HepG2 (cell line): ENCODE data around the gene FUBP3. TPM values are rescaled to one million over a fixed set of nuclear protein-coding genes. Genes with fewer than 3 reads are reported as not detected.

ENCODE experiments used
- ATAC-seq: fragments of 200-7000 bp; cut with Tn5 transposase; 3 replicates; pipeline ENCODE4 v1.9.1; 2020; ENCODE audit warnings: mild to moderate bottlenecking, moderate library complexity
- BruUV-seq: library from RNA; stranded (reverse); fragments of 400-500 nt; replicated peaks from 2 replicates; lab custom pipeline; 2021; lab: Mats Ljungman, UMichigan
- CTCF ChIA-PET: fragments of 300-600 bp; formaldehyde crosslinking; extraction: SDS; loops from one replicate; lab custom pipeline; 2021; ENCODE audit warnings: low total read pairs, inconsistent platforms, low intra/inter-chr PET ratio; lab: Yijun Ruan, JAX
- POLR2A ChIA-PET: fragments of 350-600 bp; sonication (Branson Sonifier 250); formaldehyde crosslinking; loops from one replicate; lab custom pipeline; 2020; ENCODE audit warnings: antibody characterized with exemption, inconsistent platforms; lab: Yijun Ruan, JAX
- DNase-seq: peaks from one replicate; pipeline ENCODE4 v3.0.0-alpha.2; 2015; ENCODE audit warnings: low spot score
- FAIRE-seq: peaks from 3 replicates; lab custom pipeline; 2011; peaks lifted over from hg19 to GRCh38; lab: Jason Lieb, UNC
- H2AFZ ChIP-seq: one replicate; pipeline ENCODE4 v1.6.1; 2011; ENCODE audit warnings: low read length, inconsistent platforms
- H3K27ac ChIP-seq: fragments of 300-600 bp; 3 replicates; pipeline ENCODE4 v1.8.0; 2011; ENCODE audit warnings: mixed run types, mild to moderate bottlenecking, mixed read lengths, low read length, inconsistent platforms; ENCODE audit not compliant: insufficient read depth; ENCODE audit errors: extremely low read length
- H3K27me3 ChIP-seq, 2 experiments: fragments of 200-600 bp in 1 of 2; 2 replicates in 1 of 2; 3 replicates in 1 of 2; pipeline versions ENCODE4 v1.6.0 to v1.8.0; 2011; ENCODE audit warnings: low read length in 2 of 2, mild to moderate bottlenecking in 2 of 2, moderate library complexity in 2 of 2, inconsistent platforms in 1 of 2; ENCODE audit not compliant: insufficient read depth in 2 of 2, control insufficient read depth in 1 of 2
- H3K36me3 ChIP-seq, 2 experiments: fragments of 200-600 bp in 1 of 2; replicated peaks in 1 of 2; 2 replicates in 1 of 2; 3 replicates in 1 of 2; pipeline versions ENCODE4 v1.5.1 to v1.8.0; 2011; ENCODE audit warnings: low read length in 2 of 2, inconsistent platforms in 1 of 2; ENCODE audit not compliant: insufficient read depth in 2 of 2, control insufficient read depth in 1 of 2
- H3K4me1 ChIP-seq: 2 replicates; pipeline ENCODE4 v1.5.1; 2012; ENCODE audit warnings: low read length, inconsistent platforms; ENCODE audit not compliant: insufficient read depth
- H3K4me2 ChIP-seq: 2 replicates; pipeline ENCODE4 v1.6.0; 2011; ENCODE audit warnings: low read depth, low read length, inconsistent platforms
- H3K4me3 ChIP-seq, 3 experiments: fragments of 200-600 bp in 1 of 3; sonication (generic), shearing (Covaris generic) in 1 of 3; replicated peaks in 1 of 3; 2 replicates each; pipeline ENCODE4 v1.5.1; 2011 to 2016; ENCODE audit warnings: low read length in 3 of 3, inconsistent platforms in 2 of 3, low read depth in 2 of 3, mild to moderate bottlenecking in 2 of 3, control low read depth in 1 of 3, mixed read lengths in 1 of 3; ENCODE audit not compliant: insufficient read depth in 1 of 3
- H3K79me2 ChIP-seq: one replicate; pipeline ENCODE4 v1.6.1; 2011; ENCODE audit warnings: low read length, inconsistent platforms; ENCODE audit not compliant: insufficient read depth
- H3K9ac ChIP-seq: 2 replicates; pipeline ENCODE4 v1.6.0; 2011; ENCODE audit warnings: mild to moderate bottlenecking, low read depth, low read length, inconsistent platforms; ENCODE audit not compliant: insufficient read depth
- H3K9me3 ChIP-seq: 2 replicates; pipeline ENCODE4 v1.5.1; 2012; ENCODE audit warnings: mild to moderate bottlenecking, low read length
- H4K20me1 ChIP-seq: 2 replicates; pipeline ENCODE4 v1.6.0; 2011; ENCODE audit warnings: inconsistent platforms, mild to moderate bottlenecking, low read length, moderate library complexity; ENCODE audit not compliant: insufficient read depth
- ARID2 ChIP-seq: sonication (generic); formaldehyde crosslinking; IDR thresholded peaks from 2 replicates; pipeline ENCODE4 v1.8.1; 2022; ENCODE audit warnings: mild to moderate bottlenecking, missing genetic modification reagents, borderline replicate concordance
- ATF7 ChIP-seq, 2 experiments: fragments of 450-650 bp in 1 of 2; sonication (generic) in 1 of 2; formaldehyde crosslinking in 1 of 2; IDR thresholded peaks; 2 replicates each; pipeline versions ENCODE4 v1.4.0 to v1.6.1; 2016 to 2020; ENCODE audit warnings: antibody characterized with exemption in 1 of 2, mild to moderate bottlenecking in 1 of 2, missing genetic modification reagents in 1 of 2
- FOXK2 ChIP-seq: fragments of 450-650 bp; IDR thresholded peaks from 2 replicates; pipeline ENCODE4 v1.6.1; 2016
- HOXA3 ChIP-seq: sonication (generic); formaldehyde crosslinking; IDR thresholded peaks from 2 replicates; pipeline ENCODE4 v1.5.0; 2020; ENCODE audit warnings: missing genetic modification reagents
- SP140L ChIP-seq: sonication (generic); formaldehyde crosslinking; IDR thresholded peaks from 2 replicates; pipeline ENCODE4 v1.4.0; 2020; ENCODE audit warnings: missing genetic modification reagents, borderline replicate concordance
- ZNF326 ChIP-seq: sonication (generic); formaldehyde crosslinking; IDR thresholded peaks from 2 replicates; pipeline ENCODE4 v1.4.0; 2020; ENCODE audit warnings: missing genetic modification reagents, borderline replicate concordance
- ZNF446 ChIP-seq: sonication (generic); formaldehyde crosslinking; IDR thresholded peaks from 2 replicates; pipeline ENCODE4 v1.5.0; 2020; ENCODE audit warnings: mild to moderate bottlenecking, missing genetic modification reagents
- ZNF460 ChIP-seq: sonication (generic); formaldehyde crosslinking; IDR thresholded peaks from 2 replicates; pipeline ENCODE4 v1.5.1; 2020; ENCODE audit warnings: missing genetic modification reagents, mild to moderate bottlenecking, borderline replicate concordance
- ZNF510 ChIP-seq: sonication (generic); formaldehyde crosslinking; IDR thresholded peaks from 2 replicates; pipeline ENCODE4 v1.4.0; 2020; ENCODE audit warnings: low read depth, mild to moderate bottlenecking, missing genetic modification reagents
- WGBS: methylation state at CpG from one replicate; pipeline ENCODE4 v1.1.6; 2017; ENCODE audit warnings: low lambda C conversion rate; 5-methylcytosine and 5-hydroxymethylcytosine counted together
- in situ Hi-C: cut with HindIII; loops from 2 replicates; pipeline ENCODE4 v1.10.0; 2017; ENCODE audit warnings: low pct_unique_long_range_greater_than_20kb; ENCODE audit not compliant: extremely low pct_ligation_motif_present
- intact Hi-C: fragments of 100-400 bp; cut with micrococcal nuclease; formaldehyde crosslinking; loops from one replicate; pipeline ENCODE4 v1.10.0; 2022; ENCODE audit not compliant: unreplicated experiment
- polyA plus RNA-seq, 8 experiments: library from polyadenylated mRNA; depleted of rRNA in 3 of 8; stranded (reverse) in 7 of 8; unstranded in 1 of 8; fragments of >200 nt; fragmentation: Illumina TruSeq in 4 of 8; extraction: Trizol in 4 of 8; gene quantifications; 2 replicates each; pipeline versions ENCODE4 v1.2.1 to v1.2.3, GENCODE V29; 2011 to 2016; ENCODE audit warnings: low read depth in 4 of 8, missing spikeins in 1 of 8, mixed read lengths in 1 of 8; ENCODE audit not compliant: insufficient read depth in 1 of 8
- total RNA-seq, 5 experiments: library from RNA; depleted of rRNA; stranded (reverse); fragments of >200 nt; fragmentation: Illumina TruSeq; extraction: Trizol; gene quantifications; 2 replicates each; pipeline ENCODE4 v1.2.3, GENCODE V29; 2016; ENCODE audit warnings: low read depth in 1 of 5
- TF ChIP-seq, protein P1 (sequence below): sonication (generic); formaldehyde crosslinking; IDR thresholded peaks from 2 replicates; pipeline ENCODE4 v1.4.0; 2020; ENCODE audit warnings: missing genetic modification reagents
- TF ChIP-seq, protein P2 (sequence below): sonication (generic); formaldehyde crosslinking; IDR thresholded peaks from 2 replicates; pipeline ENCODE4 v1.5.0; 2020; ENCODE audit warnings: mild to moderate bottlenecking, missing genetic modification reagents
- TF ChIP-seq, protein P3 (sequence below): IDR thresholded peaks from 2 replicates; pipeline ENCODE4 v1.6.1; 2016; ENCODE audit warnings: low read depth

Gene FUBP3
- total and polyA plus RNA-seq, 2 of the 13 experiments (the other 11 are each of a cell fraction or from before 2014, with no cell fraction given) = 28.7 to 40.0 TPM

DNA sequence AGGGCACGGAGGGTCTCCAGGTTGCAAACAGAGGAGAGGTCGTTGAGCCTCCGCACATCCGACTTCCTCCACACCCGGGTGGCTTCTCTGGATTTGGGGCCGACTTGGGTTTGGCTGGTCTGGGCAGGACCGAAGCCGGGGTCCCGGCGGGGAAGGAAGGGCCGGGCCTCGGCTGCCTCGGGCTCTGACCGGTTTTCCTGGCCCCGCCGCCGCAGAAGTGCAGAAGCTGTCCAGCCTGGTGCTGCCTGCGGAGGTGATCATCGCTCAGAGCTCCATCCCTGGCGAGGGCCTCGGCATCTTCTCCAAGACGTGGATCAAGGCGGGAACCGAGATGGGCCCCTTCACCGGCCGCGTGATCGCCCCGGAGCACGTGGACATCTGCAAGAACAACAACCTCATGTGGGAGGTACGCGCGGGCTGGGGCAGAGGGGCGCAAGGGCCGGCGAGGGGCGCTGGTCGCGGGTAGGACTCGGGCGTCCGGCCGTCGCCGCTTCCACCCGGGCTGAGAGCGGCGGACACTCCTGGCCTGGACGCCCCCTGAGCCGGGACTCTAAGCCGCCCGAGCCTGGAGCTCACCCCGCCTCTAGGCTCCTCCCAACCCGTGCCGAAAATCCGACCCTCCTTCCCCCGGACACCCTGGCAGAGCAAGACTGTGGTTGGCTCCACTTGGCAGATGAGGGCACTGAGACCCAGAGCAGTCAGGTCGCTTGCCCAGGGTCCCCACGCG lies 87.2 kb downstream of the FUBP3 start:
- Histone ChIP-seq H3K4me1 (peaks cover 15% of the 10 kb centered on the region), H3K4me3 (no peak overlapping the region), H3K9ac (no peak overlapping the region), H3K4me2 (no peak overlapping the region), H3K36me3 (no peaks in the 10 kb centered on the region), H3K27ac (no peak overlapping the region), H3K27me3 (peaks cover 28 to 83% of the 10 kb centered on the region in 2 experiments), H3K79me2 (no peaks in the 10 kb centered on the region), H2AFZ (no peak overlapping the region), H3K9me3 (no peaks in the 10 kb centered on the region), H4K20me1 (peaks cover 4% of the 10 kb centered on the region; the same call in 1 of the 2 replicates)
- BruUV-seq = no TSS peak
- DNase-seq = no peak
- POLR2A ChIA-PET = no interaction called here
- intact Hi-C loops = no loop called here
- ATAC-seq = no peak
- no peak for FAIRE-seq
- WGBS = 33% methylated on average over 16 of the region's 60 CpGs
- CTCF ChIA-PET = no interaction called here
- in situ Hi-C loops = no loop called here
- TF ChIP-seq SP140L = no peak
- TF ChIP-seq, protein P1, sequence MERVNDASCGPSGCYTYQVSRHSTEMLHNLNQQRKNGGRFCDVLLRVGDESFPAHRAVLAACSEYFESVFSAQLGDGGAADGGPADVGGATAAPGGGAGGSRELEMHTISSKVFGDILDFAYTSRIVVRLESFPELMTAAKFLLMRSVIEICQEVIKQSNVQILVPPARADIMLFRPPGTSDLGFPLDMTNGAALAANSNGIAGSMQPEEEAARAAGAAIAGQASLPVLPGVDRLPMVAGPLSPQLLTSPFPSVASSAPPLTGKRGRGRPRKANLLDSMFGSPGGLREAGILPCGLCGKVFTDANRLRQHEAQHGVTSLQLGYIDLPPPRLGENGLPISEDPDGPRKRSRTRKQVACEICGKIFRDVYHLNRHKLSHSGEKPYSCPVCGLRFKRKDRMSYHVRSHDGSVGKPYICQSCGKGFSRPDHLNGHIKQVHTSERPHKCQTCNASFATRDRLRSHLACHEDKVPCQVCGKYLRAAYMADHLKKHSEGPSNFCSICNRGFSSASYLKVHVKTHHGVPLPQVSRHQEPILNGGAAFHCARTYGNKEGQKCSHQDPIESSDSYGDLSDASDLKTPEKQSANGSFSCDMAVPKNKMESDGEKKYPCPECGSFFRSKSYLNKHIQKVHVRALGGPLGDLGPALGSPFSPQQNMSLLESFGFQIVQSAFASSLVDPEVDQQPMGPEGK = no peak
- no peak for TF ChIP-seq ZNF446 (CRISPR knock-in tag)
- TF ChIP-seq, protein P2, sequence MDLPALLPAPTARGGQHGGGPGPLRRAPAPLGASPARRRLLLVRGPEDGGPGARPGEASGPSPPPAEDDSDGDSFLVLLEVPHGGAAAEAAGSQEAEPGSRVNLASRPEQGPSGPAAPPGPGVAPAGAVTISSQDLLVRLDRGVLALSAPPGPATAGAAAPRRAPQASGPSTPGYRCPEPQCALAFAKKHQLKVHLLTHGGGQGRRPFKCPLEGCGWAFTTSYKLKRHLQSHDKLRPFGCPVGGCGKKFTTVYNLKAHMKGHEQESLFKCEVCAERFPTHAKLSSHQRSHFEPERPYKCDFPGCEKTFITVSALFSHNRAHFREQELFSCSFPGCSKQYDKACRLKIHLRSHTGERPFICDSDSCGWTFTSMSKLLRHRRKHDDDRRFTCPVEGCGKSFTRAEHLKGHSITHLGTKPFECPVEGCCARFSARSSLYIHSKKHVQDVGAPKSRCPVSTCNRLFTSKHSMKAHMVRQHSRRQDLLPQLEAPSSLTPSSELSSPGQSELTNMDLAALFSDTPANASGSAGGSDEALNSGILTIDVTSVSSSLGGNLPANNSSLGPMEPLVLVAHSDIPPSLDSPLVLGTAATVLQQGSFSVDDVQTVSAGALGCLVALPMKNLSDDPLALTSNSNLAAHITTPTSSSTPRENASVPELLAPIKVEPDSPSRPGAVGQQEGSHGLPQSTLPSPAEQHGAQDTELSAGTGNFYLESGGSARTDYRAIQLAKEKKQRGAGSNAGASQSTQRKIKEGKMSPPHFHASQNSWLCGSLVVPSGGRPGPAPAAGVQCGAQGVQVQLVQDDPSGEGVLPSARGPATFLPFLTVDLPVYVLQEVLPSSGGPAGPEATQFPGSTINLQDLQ (CRISPR knock-in tag) = no peak
- TF ChIP-seq ZNF326 (CRISPR knock-in tag) = no peak
- TF ChIP-seq HOXA3 = no peak
- no peak for TF ChIP-seq ARID2
- TF ChIP-seq FOXK2 = no peak
- TF ChIP-seq, protein P3, sequence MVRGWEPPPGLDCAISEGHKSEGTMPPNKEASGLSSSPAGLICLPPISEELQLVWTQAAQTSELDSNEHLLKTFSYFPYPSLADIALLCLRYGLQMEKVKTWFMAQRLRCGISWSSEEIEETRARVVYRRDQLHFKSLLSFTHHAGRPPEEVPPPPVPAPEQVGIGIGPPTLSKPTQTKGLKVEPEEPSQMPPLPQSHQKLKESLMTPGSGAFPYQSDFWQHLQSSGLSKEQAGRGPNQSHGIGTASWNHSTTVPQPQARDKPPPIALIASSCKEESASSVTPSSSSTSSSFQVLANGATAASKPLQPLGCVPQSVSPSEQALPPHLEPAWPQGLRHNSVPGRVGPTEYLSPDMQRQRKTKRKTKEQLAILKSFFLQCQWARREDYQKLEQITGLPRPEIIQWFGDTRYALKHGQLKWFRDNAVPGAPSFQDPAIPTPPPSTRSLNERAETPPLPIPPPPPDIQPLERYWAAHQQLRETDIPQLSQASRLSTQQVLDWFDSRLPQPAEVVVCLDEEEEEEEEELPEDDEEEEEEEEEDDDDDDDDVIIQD (CRISPR knock-in tag) = no peak
- no peak for TF ChIP-seq ZNF460 (CRISPR knock-in tag)
- no peak for TF ChIP-seq ATF7 (IDR thresholded peaks at IDR 0.05)
- TF ChIP-seq ATF7 (CRISPR knock-in tag; IDR thresholded peaks at IDR 0.05) = no peak
- TF ChIP-seq ZNF510 (CRISPR knock-in tag) = no peak
